NT2/D1 (cell line): ENCODE measurements around the gene KCNK16.

Experiments used
- SUZ12 ChIP-seq: IDR thresholded peaks from 2 replicates; pipeline ENCODE4 v1.6.1; 2011; ENCODE audit not compliant: insufficient read length, insufficient read depth; ENCODE audit errors: extremely low read depth
- YY1 ChIP-seq: IDR thresholded peaks from 2 replicates; pipeline ENCODE4 v1.6.1; 2011; ENCODE audit not compliant: insufficient read length, insufficient read depth

GRCh38 chr6:39317256-39317655 is 5.2 kb downstream of the KCNK16 start:
- no peak for TF ChIP-seq YY1
- TF ChIP-seq SUZ12: no peak
